ENCODE data around the gene CAPZA3.

DNA sequence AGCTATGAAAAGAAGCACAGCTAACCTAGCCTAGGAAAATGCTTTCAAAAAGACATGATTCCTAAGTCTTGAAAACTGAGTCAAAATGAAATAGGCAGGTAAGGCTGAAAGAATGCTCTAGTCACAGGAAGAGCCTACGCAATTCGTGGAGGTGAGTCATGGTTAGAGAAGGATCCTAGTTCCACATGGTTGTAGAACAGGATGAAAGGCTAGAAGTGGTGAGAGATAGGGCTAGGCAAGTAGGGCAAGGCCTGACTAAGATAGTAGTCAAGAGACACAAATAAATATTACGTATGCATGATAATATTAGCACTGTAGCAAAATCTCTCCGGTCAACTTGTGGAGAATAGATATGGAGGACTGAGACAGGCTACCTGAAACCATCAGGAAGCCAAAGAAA lies 47.3 kb upstream of the CAPZA3 start:
- TF ChIP-seq CTCF (IDR thresholded peaks at IDR 0.05; ENCODE audit: borderline replicate concordance, extremely low read depth, low read length, poor library complexity, severe bottlenecking) (no peak), EZH2 (IDR thresholded peaks at IDR 0.05; ENCODE audit: borderline replicate concordance, low read depth, low read length, severe bottlenecking) (no peak)

Measured in DND-41 (cell line).